Measurements from ENCODE around the gene GK2. TPM values are rescaled to one million over a fixed set of nuclear protein-coding genes. Genes with fewer than 3 reads are reported as not detected.

GK2 gene
- total RNA-seq, 2 donors from 2014 or later: not detected

GRCh38 chr4:79362626-79363025, 45.4 kb downstream of the GK2 start:
- ATAC-seq: no peak
- no peaks in the 10 kb centered on the region for H3K27me3 Mint-ChIP-seq
- no peak overlapping the region for H3K27ac Mint-ChIP-seq
- DNase-seq (ENCODE audit: low spot score): no peak
- H3K36me3 Mint-ChIP-seq: no peaks in the 10 kb centered on the region
- H3K4me3 Mint-ChIP-seq: no peak overlapping the region
- H3K4me1 Mint-ChIP-seq (ENCODE audit: low read depth in 2 of 2): no peaks in the 10 kb centered on the region
- no peaks in the 10 kb centered on the region for H3K9me3 Mint-ChIP-seq

DNA sequence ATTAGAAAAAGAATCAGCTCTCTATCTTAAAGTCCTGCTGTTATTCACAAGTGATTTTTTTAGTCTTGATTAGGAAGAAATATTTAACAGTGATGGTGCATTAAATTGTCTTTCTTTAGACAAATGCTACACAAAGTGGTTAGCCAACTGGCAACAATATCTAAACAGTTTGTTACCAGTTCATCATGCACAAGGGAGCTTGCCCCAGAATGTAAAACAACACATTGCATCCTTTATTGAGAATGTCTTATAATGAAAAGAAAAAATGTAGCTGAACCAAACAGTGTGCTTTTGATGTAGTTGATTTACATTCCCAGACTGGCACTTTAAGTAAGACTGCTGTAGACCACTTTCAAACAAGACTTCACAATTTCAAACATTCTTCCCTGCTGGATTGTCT, 48.0 kb downstream of the GK2 start:
- Mint-ChIP-seq H3K4me1 (ENCODE audit: low read depth in 2 of 2) (no peaks in the 10 kb centered on the region), H3K27ac (no peak overlapping the region), H3K9me3 (no peaks in the 10 kb centered on the region), H3K4me3 (no peak overlapping the region), H3K36me3 (no peaks in the 10 kb centered on the region), H3K27me3 (no peaks in the 10 kb centered on the region)
- DNase-seq (ENCODE audit: low spot score) (no peak), ATAC-seq (no peak)

DNA sequence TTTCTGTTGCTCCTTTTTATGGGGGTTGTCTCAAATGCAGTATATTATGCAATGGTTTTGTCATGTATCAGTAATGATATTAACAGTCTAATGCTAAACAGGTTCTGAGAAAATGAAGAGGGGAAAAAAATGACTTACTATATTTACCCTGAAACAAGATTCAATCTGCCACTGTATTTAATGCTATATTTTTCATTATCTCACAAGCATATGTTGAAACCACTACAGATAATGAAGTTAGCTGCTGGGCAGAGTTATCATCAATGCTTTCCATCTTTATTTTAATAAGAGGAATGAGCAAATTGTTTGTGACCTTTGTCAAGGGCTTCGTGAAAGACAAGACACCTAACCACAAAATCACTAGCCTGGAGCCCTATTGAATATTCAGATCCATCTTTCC, 49.6 kb downstream of the GK2 start:
- Mint-ChIP-seq H3K27me3 (no peaks in the 10 kb centered on the region), H3K36me3 (no peaks in the 10 kb centered on the region), H3K27ac (no peak overlapping the region), H3K9me3 (no peaks in the 10 kb centered on the region), H3K4me1 (ENCODE audit: low read depth in 2 of 2) (no peaks in the 10 kb centered on the region), H3K4me3 (no peak overlapping the region)
- DNase-seq (ENCODE audit: low spot score): no peak
- ATAC-seq: no peak

GRCh38 chr4:79357365-79357764, 50.7 kb downstream of the GK2 start:
- Mint-ChIP-seq H3K36me3 (no peaks in the 10 kb centered on the region), H3K27ac (no peak overlapping the region), H3K4me3 (no peak overlapping the region)

More at GRCh38 chr4:79357365-79357764, 50.7 kb downstream of the GK2 start:
- Mint-ChIP-seq H3K4me1 (ENCODE audit: low read depth in 2 of 2) (no peaks in the 10 kb centered on the region), H3K9me3 (no peaks in the 10 kb centered on the region), H3K27me3 (no peaks in the 10 kb centered on the region)
- no peak for ATAC-seq
- DNase-seq (ENCODE audit: low spot score): no peak

Other genes starting within 250 kb of the GK2 start
- gene NAA11, start 82.2 kb downstream of the GK2 start, total RNA-seq: not detected